CD8-positive, alpha-beta memory T cell (primary cell): ENCODE results near the gene NFYB. TPM values are rescaled to one million over a fixed set of nuclear protein-coding genes. Genes with fewer than 3 reads are reported as not detected.

Source experiments
- CTCF ChIA-PET: fragments of 350-600 bp; sonication (Branson Sonifier 250); formaldehyde crosslinking; loops from one replicate; lab custom pipeline; 2021; ENCODE audit warnings: antibody characterized with exemption; lab: Charles Lee
- POLR2A ChIA-PET: fragments of 350-600 bp; sonication (Branson Sonifier 250); formaldehyde crosslinking; loops from one replicate; lab custom pipeline; 2021; ENCODE audit warnings: antibody characterized with exemption; lab: Charles Lee
- DNase-seq, 5 donors: peaks; one replicate each; pipeline versions ENCODE4 v3.0.0 to v3.0.0-alpha.2; 2020 to 2022; ENCODE audit warnings: mixed read lengths in 1 of 5
- H3K27ac ChIP-seq: one replicate; pipeline ENCODE4 v1.7.0; 2013; ENCODE audit warnings: low read depth, mild to moderate bottlenecking, low read length, moderate library complexity
- H3K27me3 ChIP-seq: 2 replicates; pipeline ENCODE4 v1.7.0; 2013; ENCODE audit warnings: low read length, mild to moderate bottlenecking; ENCODE audit not compliant: insufficient read depth, poor library complexity, severe bottlenecking
- H3K36me3 ChIP-seq: 2 replicates; pipeline ENCODE4 v1.7.0; 2013; ENCODE audit warnings: mild to moderate bottlenecking, low read length, moderate library complexity; ENCODE audit not compliant: insufficient read depth
- H3K4me1 ChIP-seq: 2 replicates; pipeline ENCODE4 v1.7.0; 2013; ENCODE audit warnings: mild to moderate bottlenecking, low read length, moderate library complexity; ENCODE audit not compliant: insufficient read depth
- H3K4me3 ChIP-seq: 2 replicates; pipeline ENCODE4 v1.7.0; 2013; ENCODE audit warnings: mild to moderate bottlenecking, low read length
- H3K9me3 ChIP-seq: 2 replicates; pipeline ENCODE4 v1.7.0; 2013; ENCODE audit warnings: mild to moderate bottlenecking, low read length
- H3K27ac Mint-ChIP-seq, 8 donors: one replicate each; pipeline ENCODE4 v1.8.0; 2020 to 2021; ENCODE audit warnings: mixed read lengths in 8 of 8, mild to moderate bottlenecking in 6 of 8, inconsistent platforms in 3 of 8, moderate library complexity in 3 of 8
- H3K27me3 Mint-ChIP-seq, 2 donors: one replicate each; pipeline ENCODE4 v1.8.0; 2020 to 2021; ENCODE audit warnings: mixed read lengths in 2 of 2, mild to moderate bottlenecking in 1 of 2, moderate library complexity in 1 of 2
- H3K36me3 Mint-ChIP-seq, 3 donors: one replicate each; pipeline ENCODE4 v1.8.0; 2020 to 2021; ENCODE audit warnings: mixed read lengths in 3 of 3, inconsistent platforms in 1 of 3, mild to moderate bottlenecking in 1 of 3
- H3K4me1 Mint-ChIP-seq, 3 donors: one replicate each; pipeline ENCODE4 v1.8.0; 2020 to 2021; ENCODE audit warnings: mixed read lengths in 3 of 3, inconsistent platforms in 1 of 3, mild to moderate bottlenecking in 1 of 3
- H3K4me3 Mint-ChIP-seq, 7 donors: one replicate each; pipeline ENCODE4 v1.8.0; 2020 to 2021; ENCODE audit warnings: mixed read lengths in 7 of 7, mild to moderate bottlenecking in 6 of 7, moderate library complexity in 4 of 7, inconsistent platforms in 2 of 7
- H3K9me3 Mint-ChIP-seq, 5 donors: one replicate each; pipeline ENCODE4 v1.8.0; 2020 to 2022; ENCODE audit warnings: mixed read lengths in 5 of 5, mild to moderate bottlenecking in 3 of 5, moderate library complexity in 2 of 5, inconsistent platforms in 1 of 5
- polyA plus RNA-seq: library from polyadenylated mRNA; unstranded; fragments of 300-500 nt; fragmentation: Illumina TruSeq; gene quantifications from one replicate; pipeline ENCODE4 v1.2.3, GENCODE V29; 2021
- total RNA-seq, 2 experiments: library from RNA; stranded (reverse); gene quantifications; one replicate each; pipeline ENCODE4 v1.2.3, GENCODE V29; 2021

The NFYB gene
- total and polyA plus RNA-seq, 3 experiments from 2014 or later, result 25.5 to 41.1 (median 27.5) TPM

DNA sequence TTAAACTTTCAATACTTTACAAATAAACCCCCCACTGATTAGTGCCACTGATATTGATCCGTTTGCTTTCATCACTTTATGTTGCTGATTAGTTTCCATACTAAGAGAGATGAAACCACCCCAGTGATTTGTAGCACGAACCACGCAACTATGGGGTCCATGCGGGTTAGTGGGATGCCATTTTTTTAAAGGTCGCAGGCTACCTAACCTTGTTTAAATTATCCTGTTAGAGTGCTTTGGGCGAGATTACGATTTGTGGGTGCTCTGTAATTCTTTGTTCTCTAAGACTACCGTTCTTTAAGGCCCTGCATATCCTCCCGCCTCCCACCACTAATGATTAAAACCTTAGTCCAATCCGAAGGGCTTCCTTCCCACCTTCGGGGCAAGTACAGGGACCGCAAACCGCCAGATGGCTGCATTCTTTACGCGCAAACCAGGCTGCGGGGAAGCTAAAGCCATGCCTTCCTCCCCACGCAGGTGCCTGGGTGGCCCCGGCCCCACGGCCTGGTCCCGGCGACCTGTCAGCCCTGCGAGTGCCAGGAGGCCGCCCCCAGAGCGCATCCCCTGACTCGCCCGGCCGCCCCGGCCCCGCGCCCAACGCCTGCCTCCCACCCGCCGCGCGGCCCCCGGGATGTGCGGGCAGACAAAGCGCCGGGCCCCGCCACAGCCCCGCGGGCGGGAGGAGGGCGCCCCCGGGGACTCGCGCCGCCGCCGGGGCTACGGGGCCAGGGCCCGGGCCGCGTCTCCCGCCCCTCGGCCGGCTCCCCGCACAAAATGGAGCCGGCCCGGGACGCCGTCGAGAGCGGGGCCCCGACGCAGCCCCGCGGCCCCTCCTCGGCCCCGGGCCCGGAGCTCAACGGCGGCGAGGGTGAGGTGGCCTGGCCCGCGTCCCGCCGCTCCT lies 759 bp downstream of the NFYB start:
- Histone ChIP-seq H3K36me3 (peaks cover 8% of the 10 kb centered on the region), H3K4me3 (peak overlapping the region; percentile 49), H3K27ac (peak overlapping the region; percentile 44), H3K9me3 (no peaks in the 10 kb centered on the region), H3K4me1 (peaks cover 24% of the 10 kb centered on the region), H3K27me3 (no peaks in the 10 kb centered on the region)
- no peaks in the 10 kb centered on the region for H3K9me3 Mint-ChIP-seq
- H3K36me3 Mint-ChIP-seq, result peaks cover 0 to 9% (median 3%) of the 10 kb centered on the region in 3 donors
- H3K4me3 Mint-ChIP-seq, result peak overlapping the region; percentile 85 to 98 (median 92)
- peak; percentile 38 to 70 (median 41) for DNase-seq
- H3K27ac Mint-ChIP-seq, result peak overlapping the region; percentile 27 to 93 (median 92)
- H3K4me1 Mint-ChIP-seq, result peaks cover 13 to 24% (median 21%) of the 10 kb centered on the region in 3 donors
- CTCF ChIA-PET, result interaction anchor here (0.8 to 0.9 kb wide), 2 partner anchors 11 to 28 kb away, joined by 3 read pairs; no protein-coding TSS in a partner anchor
- POLR2A ChIA-PET, result interaction anchor here (0.8 to 2.6 kb wide), 10 partner anchors 16 to 1195 kb away, joined by 3 to 23 read pairs (median 6); partner anchors contain the start of genes EID3, HCFC2, HSP90B1 and NT5DC3
- no peaks in the 10 kb centered on the region for H3K27me3 Mint-ChIP-seq

DNA sequence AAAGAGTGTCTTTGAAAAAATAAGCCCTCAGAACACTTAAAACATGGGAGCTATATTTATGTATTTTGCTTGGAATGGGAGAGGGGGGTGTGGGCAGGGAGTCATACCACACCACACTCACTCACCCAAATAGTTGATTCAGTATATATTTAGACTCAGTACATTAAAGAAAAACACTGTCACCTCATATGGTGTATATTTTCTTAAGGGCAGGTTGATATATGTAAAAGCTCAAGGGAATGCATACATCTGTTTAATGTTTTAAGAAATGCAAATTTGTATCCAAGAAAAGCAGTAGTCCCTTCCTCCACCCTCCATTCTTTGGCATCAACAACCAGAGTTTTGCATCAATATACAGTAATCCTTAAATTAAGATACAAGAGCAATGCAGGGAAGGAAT lies 1.4 kb downstream of the NFYB start:
- Mint-ChIP-seq H3K9me3 (no peaks in the 10 kb centered on the region), H3K36me3 (peaks cover 0 to 12% (median 6%) of the 10 kb centered on the region in 3 donors), H3K4me3 (peak overlapping the region; percentile 85 to 98 (median 92)), H3K4me1 (peaks cover 18 to 29% (median 25%) of the 10 kb centered on the region in 3 donors), H3K27ac (peak overlapping the region in 6 of 8 donors; percentile 83 to 93 (median 92)), H3K27me3 (no peaks in the 10 kb centered on the region)
- Histone ChIP-seq H3K9me3 (no peaks in the 10 kb centered on the region), H3K4me1 (peaks cover 24% of the 10 kb centered on the region), H3K36me3 (peaks cover 10% of the 10 kb centered on the region), H3K4me3 (peak overlapping the region; percentile 49), H3K27ac (peak overlapping the region; percentile 44), H3K27me3 (no peaks in the 10 kb centered on the region)
- POLR2A ChIA-PET, result interaction anchor here (1.3 to 1.8 kb wide), 3 partner anchors 15 to 295 kb away, joined by 5 to 12 read pairs (median 6); partner anchors contain the start of genes HCFC2 and NT5DC3
- CTCF ChIA-PET, result no interaction called here
- DNase-seq, result no peak

DNA sequence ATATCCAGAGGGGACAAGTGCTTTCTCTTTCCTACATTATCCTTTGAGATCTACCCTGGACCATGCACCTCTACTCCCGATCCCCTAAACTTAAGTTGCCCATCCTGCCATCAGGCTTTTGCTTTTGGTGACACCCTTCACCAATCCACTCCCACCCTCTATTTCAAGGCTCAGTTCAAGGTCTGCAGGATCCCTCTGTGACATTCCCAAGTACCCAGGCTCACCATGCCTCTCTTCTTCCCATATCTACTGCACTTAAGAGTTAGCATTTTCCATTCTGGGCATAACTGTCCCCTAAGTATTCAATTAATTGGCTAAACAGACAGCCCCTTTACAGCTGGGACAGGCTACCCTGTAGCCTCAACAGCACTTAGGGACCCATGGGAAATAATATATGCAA lies 3.1 kb downstream of the NFYB start:
- no peak for DNase-seq
- H3K4me3 Mint-ChIP-seq, result no peak overlapping the region
- Histone ChIP-seq H3K27ac (no peak overlapping the region), H3K4me1 (peaks cover 24% of the 10 kb centered on the region), H3K9me3 (no peaks in the 10 kb centered on the region), H3K27me3 (no peaks in the 10 kb centered on the region), H3K36me3 (peaks cover 15% of the 10 kb centered on the region), H3K4me3 (no peak overlapping the region)
- H3K27ac Mint-ChIP-seq, result no peak overlapping the region
- POLR2A ChIA-PET, result no interaction called here
- peaks cover 0 to 25% (median 10%) of the 10 kb centered on the region in 3 donors for H3K36me3 Mint-ChIP-seq
- no peaks in the 10 kb centered on the region for H3K9me3 Mint-ChIP-seq
- H3K4me1 Mint-ChIP-seq, result peaks cover 30 to 44% (median 38%) of the 10 kb centered on the region in 3 donors
- H3K27me3 Mint-ChIP-seq, result no peaks in the 10 kb centered on the region
- CTCF ChIA-PET, result no interaction called here

- POLR2A ChIA-PET, result no interaction called here
Measured at GRCh38 chr12:104133866-104134265, 4.1 kb downstream of the NFYB start.

GRCh38 chr12:104133321-104133720 lies 4.7 kb downstream of the NFYB start:
- Histone ChIP-seq H3K4me1 (peaks cover 24% of the 10 kb centered on the region), H3K4me3 (no peak overlapping the region), H3K27ac (no peak overlapping the region), H3K27me3 (no peaks in the 10 kb centered on the region), H3K36me3 (peaks cover 19% of the 10 kb centered on the region), H3K9me3 (no peaks in the 10 kb centered on the region)
- Mint-ChIP-seq H3K36me3 (peaks cover 0 to 38% (median 13%) of the 10 kb centered on the region in 3 donors), H3K4me1 (peaks cover 33 to 51% (median 49%) of the 10 kb centered on the region in 3 donors), H3K27ac (no peak overlapping the region), H3K9me3 (no peaks in the 10 kb centered on the region), H3K4me3 (no peak overlapping the region), H3K27me3 (no peaks in the 10 kb centered on the region)
- DNase-seq, result no peak
- ChIA-PET CTCF (interaction anchor here (1.0 kb wide), 1 partner anchor 24 kb away, joined by 4 read pairs; no protein-coding TSS in a partner anchor), POLR2A (interaction anchor here (0.5 kb wide), 1 partner anchor 161 kb away, joined by 10 read pairs; no protein-coding TSS in a partner anchor)

More at GRCh38 chr12:104133866-104134265, 4.1 kb downstream of the NFYB start:
- Mint-ChIP-seq H3K4me3 (no peak overlapping the region), H3K27ac (no peak overlapping the region), H3K36me3 (peaks cover 0 to 35% (median 13%) of the 10 kb centered on the region in 3 donors), H3K9me3 (no peaks in the 10 kb centered on the region), H3K27me3 (no peaks in the 10 kb centered on the region), H3K4me1 (peaks cover 34 to 50% (median 48%) of the 10 kb centered on the region in 3 donors)
- Histone ChIP-seq H3K4me1 (peaks cover 24% of the 10 kb centered on the region), H3K9me3 (no peaks in the 10 kb centered on the region), H3K27ac (no peak overlapping the region), H3K36me3 (peaks cover 19% of the 10 kb centered on the region), H3K4me3 (no peak overlapping the region), H3K27me3 (no peaks in the 10 kb centered on the region)
- no peak for DNase-seq
- CTCF ChIA-PET, result interaction anchor here (1.0 kb wide), 1 partner anchor 24 kb away, joined by 4 read pairs; no protein-coding TSS in a partner anchor

DNA sequence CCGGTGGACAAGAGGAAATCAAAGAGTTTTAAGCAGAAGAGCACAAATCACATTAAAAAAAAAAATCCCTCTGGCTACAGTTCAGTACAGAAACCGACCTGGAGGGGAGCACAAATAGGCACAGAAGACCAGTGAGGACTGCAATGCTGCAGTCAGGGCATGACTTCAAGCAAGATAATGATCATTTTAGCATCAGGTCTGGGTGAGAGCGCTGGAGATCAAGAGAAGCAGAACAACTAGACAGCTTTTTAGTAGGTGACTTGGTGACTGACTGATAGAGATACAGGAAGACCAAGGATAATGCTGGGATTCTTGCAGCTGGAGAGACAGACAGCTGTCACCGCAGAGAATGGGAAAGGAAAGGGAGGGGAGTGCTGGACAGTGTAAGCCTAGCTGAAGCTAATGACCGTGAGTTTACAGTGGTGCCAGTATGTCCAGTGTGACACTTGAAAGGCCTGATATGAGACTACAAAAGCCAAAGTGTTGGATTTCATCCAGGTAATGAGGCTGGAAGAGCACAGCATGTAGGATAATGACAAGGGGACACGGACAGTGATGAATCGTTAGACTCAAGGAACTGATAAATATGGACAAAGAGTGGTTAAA lies 5.6 kb downstream of the NFYB start:
- H3K9me3 Mint-ChIP-seq, result no peaks in the 10 kb centered on the region
- no peaks in the 10 kb centered on the region for H3K27me3 ChIP-seq
- H3K4me1 ChIP-seq, result peaks cover 24% of the 10 kb centered on the region
- POLR2A ChIA-PET, result interaction anchor here (0.5 kb wide), 1 partner anchor 160 kb away, joined by 10 read pairs; no protein-coding TSS in a partner anchor
- H3K36me3 ChIP-seq, result peaks cover 19% of the 10 kb centered on the region
- no peak overlapping the region for H3K4me3 Mint-ChIP-seq
- H3K4me3 ChIP-seq, result no peak overlapping the region
- H3K9me3 ChIP-seq, result no peaks in the 10 kb centered on the region
- H3K36me3 Mint-ChIP-seq, result peaks cover 0 to 46% (median 13%) of the 10 kb centered on the region in 3 donors
- no peak for DNase-seq
- H3K27me3 Mint-ChIP-seq, result no peaks in the 10 kb centered on the region
- H3K27ac ChIP-seq, result no peak overlapping the region
- peaks cover 36 to 55% (median 49%) of the 10 kb centered on the region in 3 donors for H3K4me1 Mint-ChIP-seq
- peak overlapping the region in 4 of 8 donors; percentile 24 to 85 (median 28) for H3K27ac Mint-ChIP-seq
- CTCF ChIA-PET, result interaction anchor here (0.7 kb wide), 1 partner anchor 23 kb away, joined by 3 read pairs; no protein-coding TSS in a partner anchor

DNA sequence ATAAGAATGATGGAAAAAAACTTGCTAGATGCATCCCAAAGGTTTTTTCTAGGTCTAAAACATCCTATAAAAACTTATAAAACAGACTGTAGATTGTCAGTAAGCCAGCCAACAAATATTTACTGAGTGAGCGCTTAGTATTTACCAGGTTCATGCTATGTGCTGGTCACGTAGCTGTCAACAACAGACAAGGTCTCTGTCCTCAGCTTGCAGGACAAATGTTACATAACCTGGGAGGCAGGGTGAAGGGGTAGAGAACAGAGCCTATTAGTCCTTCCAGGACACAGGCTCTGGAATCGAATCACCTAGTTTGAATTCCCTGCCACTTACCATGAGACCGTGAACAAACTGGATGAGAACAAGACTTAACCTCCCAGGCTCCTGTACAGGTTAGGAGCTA lies 6.4 kb downstream of the NFYB start:
- no peak overlapping the region for H3K4me3 Mint-ChIP-seq
- Histone ChIP-seq H3K27me3 (no peaks in the 10 kb centered on the region), H3K9me3 (no peaks in the 10 kb centered on the region), H3K4me1 (peaks cover 20% of the 10 kb centered on the region), H3K27ac (no peak overlapping the region), H3K36me3 (peaks cover 19% of the 10 kb centered on the region), H3K4me3 (no peak overlapping the region)
- peaks cover 0 to 49% (median 13%) of the 10 kb centered on the region in 3 donors for H3K36me3 Mint-ChIP-seq
- H3K27me3 Mint-ChIP-seq, result no peaks in the 10 kb centered on the region
- H3K9me3 Mint-ChIP-seq, result no peaks in the 10 kb centered on the region
- H3K27ac Mint-ChIP-seq, result no peak overlapping the region
- H3K4me1 Mint-ChIP-seq, result peaks cover 36 to 48% (median 43%) of the 10 kb centered on the region in 3 donors
- no peak for DNase-seq
- POLR2A ChIA-PET, result no interaction called here
- CTCF ChIA-PET, result interaction anchor here (0.7 kb wide), 1 partner anchor 22 kb away, joined by 3 read pairs; no protein-coding TSS in a partner anchor
